H9 (cell line): ENCODE measurements around the gene RGSL1. TPM values are rescaled to one million over a fixed set of nuclear protein-coding genes. Genes with fewer than 3 reads are reported as not detected.

Experiments used
- DNase-seq: peaks from one replicate; pipeline ENCODE4 v3.0.0-alpha.2; 2017
- H2AFZ ChIP-seq: one replicate; pipeline ENCODE4 v1.6.1; 2013; ENCODE audit warnings: mild to moderate bottlenecking, low read length, control low read depth, moderate library complexity
- H2AK5ac ChIP-seq: 2 replicates; pipeline ENCODE4 v1.6.1; 2013; ENCODE audit warnings: low read length, control low read depth, mixed read lengths; ENCODE audit not compliant: insufficient read length
- H2BK120ac ChIP-seq: one replicate; pipeline ENCODE4 v1.6.1; 2013; ENCODE audit warnings: low read depth, mild to moderate bottlenecking, low read length, control low read depth, inconsistent platforms; ENCODE audit not compliant: poor library complexity, severe bottlenecking
- H2BK12ac ChIP-seq: 2 replicates; pipeline ENCODE4 v1.6.1; 2013; ENCODE audit warnings: low read length, control low read depth, mixed read lengths, low read depth; ENCODE audit not compliant: insufficient read length
- H2BK15ac ChIP-seq: 2 replicates; pipeline ENCODE4 v1.6.1; 2013; ENCODE audit warnings: low read depth, low read length, control low read depth
- H2BK20ac ChIP-seq: one replicate; pipeline ENCODE4 v1.6.1; 2013; ENCODE audit warnings: low read depth, mild to moderate bottlenecking, low read length, control low read depth, inconsistent platforms; ENCODE audit not compliant: poor library complexity, severe bottlenecking
- H2BK5ac ChIP-seq: 2 replicates; pipeline ENCODE4 v1.6.1; 2013; ENCODE audit warnings: low read length, control low read depth, mixed read lengths; ENCODE audit not compliant: insufficient read length
- H3K14ac ChIP-seq: 2 replicates; pipeline ENCODE4 v1.6.1; 2013; ENCODE audit warnings: low read length, control low read depth; ENCODE audit not compliant: insufficient read depth
- H3K18ac ChIP-seq: 2 replicates; pipeline ENCODE4 v1.6.1; 2013; ENCODE audit warnings: low read depth, mild to moderate bottlenecking, mixed read lengths, low read length, control low read depth; ENCODE audit not compliant: insufficient read length
- H3K23ac ChIP-seq: 2 replicates; pipeline ENCODE4 v1.6.1; 2013; ENCODE audit warnings: low read length, control low read depth, mixed read lengths, low read depth; ENCODE audit not compliant: insufficient read length
- H3K23me2 ChIP-seq: 2 replicates; pipeline ENCODE4 v1.6.1; 2013; ENCODE audit warnings: low read depth, mild to moderate bottlenecking, mixed read lengths, low read length, control low read depth; ENCODE audit not compliant: insufficient read length, poor library complexity, severe bottlenecking
- H3K27ac ChIP-seq: 2 replicates; pipeline ENCODE4 v1.5.1; 2013; ENCODE audit warnings: low read length, control low read depth, mixed read lengths, low read depth; ENCODE audit not compliant: insufficient read length
- H3K27me3 ChIP-seq: 2 replicates; pipeline ENCODE4 v1.6.1; 2013; ENCODE audit warnings: low read length, control low read depth, inconsistent platforms; ENCODE audit not compliant: insufficient read depth
- H3K4ac ChIP-seq: 2 replicates; pipeline ENCODE4 v1.6.1; 2013; ENCODE audit warnings: low read depth, mild to moderate bottlenecking, control low read depth, inconsistent platforms, low read length, moderate library complexity
- H3K4me1 ChIP-seq: 2 replicates; pipeline ENCODE4 v1.6.1; 2013; ENCODE audit warnings: low read length, control low read depth, inconsistent platforms; ENCODE audit not compliant: insufficient read depth
- H3K4me2 ChIP-seq: 2 replicates; pipeline ENCODE4 v1.6.1; 2013; ENCODE audit warnings: low read length, control low read depth, mixed read lengths; ENCODE audit not compliant: insufficient read length, insufficient read depth
- H3K56ac ChIP-seq: 2 replicates; pipeline ENCODE4 v1.6.1; 2013; ENCODE audit warnings: low read depth, mild to moderate bottlenecking, mixed read lengths, low read length, control low read depth; ENCODE audit not compliant: insufficient read length
- H3K79me1 ChIP-seq: 2 replicates; pipeline ENCODE4 v1.6.1; 2013; ENCODE audit warnings: low read depth, mild to moderate bottlenecking, moderate library complexity, low read length, control low read depth, inconsistent platforms; ENCODE audit not compliant: insufficient read depth, poor library complexity, severe bottlenecking
- H3K79me2 ChIP-seq: 2 replicates; pipeline ENCODE4 v1.6.1; 2013; ENCODE audit warnings: low read length, control low read depth, inconsistent platforms; ENCODE audit not compliant: insufficient read depth
- H3K9ac ChIP-seq: 2 replicates; pipeline ENCODE4 v1.6.1; 2013; ENCODE audit warnings: low read length, control low read depth, mixed read lengths; ENCODE audit not compliant: insufficient read length; ENCODE audit errors: extremely low read depth
- H3K9me3 ChIP-seq: one replicate; pipeline ENCODE4 v1.6.1; 2013; ENCODE audit warnings: low read depth, low read length, inconsistent platforms; ENCODE audit not compliant: control insufficient read depth
- H3T11ph ChIP-seq: one replicate; pipeline ENCODE4 v1.6.1; 2013; ENCODE audit warnings: mild to moderate bottlenecking, low read length, control low read depth, inconsistent platforms
- H4K20me1 ChIP-seq: one replicate; pipeline ENCODE4 v1.6.1; 2013; ENCODE audit not compliant: control insufficient read depth, insufficient read length, insufficient read depth
- H4K5ac ChIP-seq: 2 replicates; pipeline ENCODE4 v1.6.1; 2013; ENCODE audit warnings: low read depth, mild to moderate bottlenecking, mixed read lengths, low read length, control low read depth; ENCODE audit not compliant: insufficient read length
- H4K8ac ChIP-seq: replicated peaks from 2 replicates; pipeline ENCODE4 v1.6.1; 2013; ENCODE audit warnings: low read length, control low read depth, mixed read lengths, low read depth; ENCODE audit not compliant: insufficient read length
- H4K91ac ChIP-seq: 2 replicates; pipeline ENCODE4 v1.6.1; 2013; ENCODE audit warnings: low read depth, mild to moderate bottlenecking, moderate library complexity, mixed read lengths, low read length, control low read depth; ENCODE audit not compliant: insufficient read length
- H3K27ac Mint-ChIP-seq, 3 experiments: 2 replicates in 2 of 3; 3 replicates in 1 of 3; pipeline ENCODE4 v1.8.0; 2020 to 2021; ENCODE audit warnings: mixed read lengths in 3 of 3, mild to moderate bottlenecking in 1 of 3, moderate library complexity in 1 of 3
- H3K27me3 Mint-ChIP-seq: 2 replicates; pipeline ENCODE4 v1.8.0; 2021; ENCODE audit warnings: low read depth, mild to moderate bottlenecking, moderate library complexity, mixed read lengths
- H3K36me3 Mint-ChIP-seq, 3 experiments: 2 replicates in 2 of 3; 3 replicates in 1 of 3; pipeline ENCODE4 v1.8.0; 2020 to 2021; ENCODE audit warnings: low read depth in 3 of 3, mixed read lengths in 3 of 3; ENCODE audit not compliant: insufficient read depth in 1 of 3
- H3K4me1 Mint-ChIP-seq, 2 experiments: 2 replicates each; pipeline ENCODE4 v1.8.0; 2020; ENCODE audit warnings: mixed read lengths in 2 of 2
- H3K4me3 Mint-ChIP-seq, 2 experiments: 2 replicates in 1 of 2; 3 replicates in 1 of 2; pipeline ENCODE4 v1.8.0; 2020 to 2021; ENCODE audit warnings: mild to moderate bottlenecking in 2 of 2, mixed read lengths in 2 of 2, moderate library complexity in 1 of 2
- H3K9me3 Mint-ChIP-seq, 2 experiments: 2 replicates in 1 of 2; 3 replicates in 1 of 2; pipeline ENCODE4 v1.8.0; 2020; ENCODE audit warnings: mild to moderate bottlenecking in 2 of 2, mixed read lengths in 2 of 2, moderate library complexity in 1 of 2
- WGBS: extraction: QIAGEN DNeasy Blood & Tissue Kit; methylation state at CpG from one replicate; pipeline ENCODE4 v1.1.7; 2013; ENCODE audit warnings: missing lambda C conversion rate, low lambda C conversion rate, mixed read lengths; ENCODE audit not compliant: insufficient read length; ENCODE audit errors: extremely low coverage; 5-methylcytosine and 5-hydroxymethylcytosine counted together
- total RNA-seq: library from RNA; stranded (reverse); gene quantifications from 2 replicates; pipeline ENCODE4 v1.2.1, GENCODE V29; 2021
- TF ChIP-seq, protein P1 (sequence below): fragments of 200-600 bp; sonication (generic); conservative IDR thresholded peaks from 3 replicates; pipeline ENCODE4 v1.8.0; 2021; ENCODE audit warnings: antibody characterized with exemption, mild to moderate bottlenecking

RGSL1 gene
- total RNA-seq, 1 experiment from 2014 or later, result not detected

DNA sequence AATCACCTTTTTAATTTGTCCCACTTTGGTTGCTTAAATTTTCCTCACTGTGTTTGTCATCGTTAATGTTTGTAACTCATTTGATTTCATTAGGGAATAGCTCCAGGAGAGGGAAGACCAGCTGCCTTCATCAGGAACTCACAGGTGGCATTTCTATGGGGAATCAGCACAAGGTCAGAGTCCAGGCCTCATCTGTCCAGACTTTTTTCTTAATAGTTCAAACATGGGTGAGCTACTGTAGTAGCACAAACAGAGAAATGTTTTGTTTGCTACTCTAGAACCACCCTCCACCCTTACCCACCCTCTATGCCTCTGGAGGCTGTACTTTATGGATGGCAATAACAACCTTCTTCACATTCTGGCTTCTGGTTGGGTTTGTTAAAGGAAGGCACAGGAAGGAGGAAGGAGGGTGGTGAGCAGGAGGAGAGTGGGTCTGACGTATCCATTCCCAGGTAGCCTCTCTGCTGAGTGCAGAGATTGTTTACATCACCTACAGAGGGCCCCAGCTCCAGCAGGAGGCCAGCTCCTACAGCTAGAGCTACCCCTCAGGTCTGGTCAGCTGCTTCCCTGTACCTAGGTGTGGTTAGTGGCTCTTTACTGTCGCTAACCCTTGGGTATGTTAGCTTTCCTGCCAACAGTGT, 41.4 kb upstream of the RGSL1 start:
- Mint-ChIP-seq H3K36me3 (peaks cover 0 to 5% (median 0%) of the 10 kb centered on the region in 3 experiments; a peak in 1 of 7 replicates), H3K27ac (no peak overlapping the region), H3K9me3 (peaks cover 4 to 6% of the 10 kb centered on the region in 2 experiments; a peak in 3 of 5 replicates), H3K4me1 (peaks cover 4 to 7% of the 10 kb centered on the region in 2 experiments; a peak in 3 of 4 replicates), H3K27me3 (peaks cover 3% of the 10 kb centered on the region; the same call in 1 of the 2 replicates), H3K4me3 (no peak overlapping the region)
- H3K56ac ChIP-seq, result no peak overlapping the region
- no peaks in the 10 kb centered on the region for H3K79me2 ChIP-seq
- no peak overlapping the region for H2BK12ac ChIP-seq
- no peak overlapping the region for H3T11ph ChIP-seq
- TF ChIP-seq, protein P1, sequence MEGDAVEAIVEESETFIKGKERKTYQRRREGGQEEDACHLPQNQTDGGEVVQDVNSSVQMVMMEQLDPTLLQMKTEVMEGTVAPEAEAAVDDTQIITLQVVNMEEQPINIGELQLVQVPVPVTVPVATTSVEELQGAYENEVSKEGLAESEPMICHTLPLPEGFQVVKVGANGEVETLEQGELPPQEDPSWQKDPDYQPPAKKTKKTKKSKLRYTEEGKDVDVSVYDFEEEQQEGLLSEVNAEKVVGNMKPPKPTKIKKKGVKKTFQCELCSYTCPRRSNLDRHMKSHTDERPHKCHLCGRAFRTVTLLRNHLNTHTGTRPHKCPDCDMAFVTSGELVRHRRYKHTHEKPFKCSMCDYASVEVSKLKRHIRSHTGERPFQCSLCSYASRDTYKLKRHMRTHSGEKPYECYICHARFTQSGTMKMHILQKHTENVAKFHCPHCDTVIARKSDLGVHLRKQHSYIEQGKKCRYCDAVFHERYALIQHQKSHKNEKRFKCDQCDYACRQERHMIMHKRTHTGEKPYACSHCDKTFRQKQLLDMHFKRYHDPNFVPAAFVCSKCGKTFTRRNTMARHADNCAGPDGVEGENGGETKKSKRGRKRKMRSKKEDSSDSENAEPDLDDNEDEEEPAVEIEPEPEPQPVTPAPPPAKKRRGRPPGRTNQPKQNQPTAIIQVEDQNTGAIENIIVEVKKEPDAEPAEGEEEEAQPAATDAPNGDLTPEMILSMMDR, result no peak; the same call in 2 of the 3 replicates
- no peak overlapping the region for H3K18ac ChIP-seq
- no peak overlapping the region for H3K14ac ChIP-seq
- H3K9ac ChIP-seq, result no peak overlapping the region
- no peaks in the 10 kb centered on the region; the same call in 1 of the 2 replicates for H3K4me1 ChIP-seq
- H3K4me2 ChIP-seq, result no peak overlapping the region
- WGBS, result no CpG with 5 or more reads among the region's 3 CpGs
- no peak overlapping the region for H2AK5ac ChIP-seq
- H2BK15ac ChIP-seq, result no peak overlapping the region
- H2BK20ac ChIP-seq, result peak overlapping the region; percentile 75
- no peaks in the 10 kb centered on the region for H3K79me1 ChIP-seq
- no peaks in the 10 kb centered on the region for H3K9me3 ChIP-seq
- H2BK120ac ChIP-seq, result no peak overlapping the region
- H3K23ac ChIP-seq, result no peak overlapping the region
- peak overlapping the region; percentile 59 for H2AFZ ChIP-seq
- no peak overlapping the region for H2BK5ac ChIP-seq
- peak; percentile 36 for DNase-seq
- H4K20me1 ChIP-seq, result no peaks in the 10 kb centered on the region
- H4K91ac ChIP-seq, result no peak overlapping the region
- peak overlapping the region; percentile 90 for H4K5ac ChIP-seq
- no peaks in the 10 kb centered on the region for H3K23me2 ChIP-seq
- no peaks in the 10 kb centered on the region for H3K27me3 ChIP-seq
- H3K27ac ChIP-seq, result no peak overlapping the region
- no peak overlapping the region for H4K8ac ChIP-seq
- no peak overlapping the region for H3K4ac ChIP-seq
